Measurements from ENCODE around the gene TBCA. TPM values are rescaled to one million over a fixed set of nuclear protein-coding genes. Genes with fewer than 3 reads are reported as not detected.

TBCA gene
- total and polyA plus RNA-seq, 2 of the 13 experiments (the other 11 are each of a cell fraction or from before 2014, with no cell fraction given) = 93.8 to 309 TPM

GRCh38 chr5:77775790-77776553, at the start of gene TBCA (continued):
- TF ChIP-seq ZBTB4 (CRISPR knock-in tag; IDR thresholded peaks at IDR 0.05; ENCODE audit: borderline replicate concordance) (no peak; the same call in 1 of the 2 replicates), ZNF772 (CRISPR knock-in tag; IDR thresholded peaks at IDR 0.05) (peak; percentile 58; the same call in 1 of the 2 replicates), ZNF646 (CRISPR knock-in tag; IDR thresholded peaks at IDR 0.05) (no peak), MEIS2 (CRISPR knock-in tag; IDR thresholded peaks at IDR 0.05) (no peak; the same call in 1 of the 2 replicates), ZBTB26 (CRISPR knock-in tag; IDR thresholded peaks at IDR 0.05; ENCODE audit: borderline replicate concordance) (no peak), MEIS1 (CRISPR knock-in tag; IDR thresholded peaks at IDR 0.05; ENCODE audit: borderline replicate concordance) (no peak), ZNF557 (CRISPR knock-in tag; IDR thresholded peaks at IDR 0.05) (0 out of 2 replicates have a peak, but pooled peaks have one; percentile 24), RNF2 (conservative IDR thresholded peaks at IDR 0.05; ENCODE audit: low read depth) (peak; percentile 59), WIZ (CRISPR knock-in tag; IDR thresholded peaks at IDR 0.05) (no peak), DR1 (CRISPR knock-in tag; IDR thresholded peaks at IDR 0.05) (peak; percentile 55; the same call in 1 of the 2 replicates), ZNF574 (CRISPR knock-in tag; IDR thresholded peaks at IDR 0.05) (peak; percentile 68), ZBTB43 (CRISPR knock-in tag; conservative IDR thresholded peaks at IDR 0.05) (peak; percentile 64; the same call in 1 of the 2 replicates)

All from HepG2 (cell line).